Measurements from ENCODE around the gene MAB21L1. TPM values are rescaled to one million over a fixed set of nuclear protein-coding genes. Genes with fewer than 3 reads are reported as not detected.

The MAB21L1 gene
- total RNA-seq, 1 experiment from 2014 or later: not detected

DNA sequence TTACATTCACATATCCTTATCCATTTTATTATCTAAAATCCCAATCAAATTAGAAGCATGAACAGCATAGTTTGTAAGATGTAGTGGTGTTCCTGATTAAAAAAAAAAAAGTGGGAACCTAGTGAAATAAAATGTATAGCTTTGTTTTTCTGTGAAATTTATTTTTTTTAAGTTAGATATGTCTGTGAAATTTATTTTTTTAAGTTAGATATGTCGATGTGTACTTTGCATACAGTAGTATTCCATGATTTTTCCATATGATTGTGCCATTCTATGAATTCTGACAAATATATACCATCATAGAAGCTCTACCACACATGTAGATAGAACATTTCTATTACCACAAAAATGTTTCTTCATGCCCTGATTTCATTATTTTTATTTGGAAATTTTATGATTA lies 6.0 kb upstream of the MAB21L1 start:
- H3K27ac ChIP-seq (ENCODE audit: insufficient read length, low read depth, low read length): no peak overlapping the region
- H3K27me3 ChIP-seq (ENCODE audit: insufficient read depth, low read length): peaks cover 10% of the 10 kb centered on the region; the same call in 1 of the 2 replicates
- H2BK12ac ChIP-seq (ENCODE audit: insufficient read length, low read depth, low read length): no peak overlapping the region
- Mint-ChIP-seq H3K27me3 (ENCODE audit: low read depth) (peaks cover 35% of the 10 kb centered on the region), H3K36me3 (ENCODE audit: insufficient read depth in 1 of 3, low read depth in 3 of 3) (peaks cover 0 to 3% (median 0%) of the 10 kb centered on the region in 3 experiments; a peak in 2 of 7 replicates), H3K4me3 (no peak overlapping the region), H3K27ac (no peak overlapping the region), H3K4me1 (peaks cover 14 to 18% of the 10 kb centered on the region in 2 experiments), H3K9me3 (no peaks in the 10 kb centered on the region)
- no peak overlapping the region for H4K91ac ChIP-seq (ENCODE audit: insufficient read length, low read depth, low read length)
- no peak overlapping the region for H2BK120ac ChIP-seq (ENCODE audit: low read depth, low read length, poor library complexity, severe bottlenecking)
- no peak overlapping the region for H3K14ac ChIP-seq (ENCODE audit: insufficient read depth, low read length)
- H2BK15ac ChIP-seq (ENCODE audit: low read depth, low read length): no peak overlapping the region
- H3K79me2 ChIP-seq (ENCODE audit: insufficient read depth, low read length): no peaks in the 10 kb centered on the region
- H3K4me2 ChIP-seq (ENCODE audit: insufficient read depth, insufficient read length, low read length): no peak overlapping the region
- H4K20me1 ChIP-seq (ENCODE audit: control insufficient read depth, insufficient read depth, insufficient read length): no peaks in the 10 kb centered on the region
- no peaks in the 10 kb centered on the region; the same call in 1 of the 2 replicates for H3K4me1 ChIP-seq (ENCODE audit: insufficient read depth, low read length)
- H3K79me1 ChIP-seq (ENCODE audit: insufficient read depth, low read depth, low read length, poor library complexity, severe bottlenecking): no peaks in the 10 kb centered on the region
- TF ChIP-seq, protein P1, sequence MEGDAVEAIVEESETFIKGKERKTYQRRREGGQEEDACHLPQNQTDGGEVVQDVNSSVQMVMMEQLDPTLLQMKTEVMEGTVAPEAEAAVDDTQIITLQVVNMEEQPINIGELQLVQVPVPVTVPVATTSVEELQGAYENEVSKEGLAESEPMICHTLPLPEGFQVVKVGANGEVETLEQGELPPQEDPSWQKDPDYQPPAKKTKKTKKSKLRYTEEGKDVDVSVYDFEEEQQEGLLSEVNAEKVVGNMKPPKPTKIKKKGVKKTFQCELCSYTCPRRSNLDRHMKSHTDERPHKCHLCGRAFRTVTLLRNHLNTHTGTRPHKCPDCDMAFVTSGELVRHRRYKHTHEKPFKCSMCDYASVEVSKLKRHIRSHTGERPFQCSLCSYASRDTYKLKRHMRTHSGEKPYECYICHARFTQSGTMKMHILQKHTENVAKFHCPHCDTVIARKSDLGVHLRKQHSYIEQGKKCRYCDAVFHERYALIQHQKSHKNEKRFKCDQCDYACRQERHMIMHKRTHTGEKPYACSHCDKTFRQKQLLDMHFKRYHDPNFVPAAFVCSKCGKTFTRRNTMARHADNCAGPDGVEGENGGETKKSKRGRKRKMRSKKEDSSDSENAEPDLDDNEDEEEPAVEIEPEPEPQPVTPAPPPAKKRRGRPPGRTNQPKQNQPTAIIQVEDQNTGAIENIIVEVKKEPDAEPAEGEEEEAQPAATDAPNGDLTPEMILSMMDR (conservative IDR thresholded peaks at IDR 0.05): no peak
- H2BK20ac ChIP-seq (ENCODE audit: low read depth, low read length, poor library complexity, severe bottlenecking): no peak overlapping the region
- WGBS (ENCODE audit: extremely low coverage, insufficient read length, low lambda C conversion rate): 100% methylated on average over 1 of the region's 1 CpG
- peaks cover 12% of the 10 kb centered on the region for H3K23me2 ChIP-seq (ENCODE audit: insufficient read length, low read depth, low read length, poor library complexity, severe bottlenecking)
- no peak overlapping the region for H2AFZ ChIP-seq (ENCODE audit: low read length)
- no peak overlapping the region for H3T11ph ChIP-seq (ENCODE audit: low read length)
- H3K56ac ChIP-seq (ENCODE audit: insufficient read length, low read depth, low read length): no peak overlapping the region
- H2AK5ac ChIP-seq (ENCODE audit: insufficient read length, low read length): no peak overlapping the region
- H4K8ac ChIP-seq (replicated peaks; ENCODE audit: insufficient read length, low read depth, low read length): no peak overlapping the region
- no peaks in the 10 kb centered on the region for H3K9me3 ChIP-seq (ENCODE audit: control insufficient read depth, low read depth, low read length)
- DNase-seq: no peak
- H4K5ac ChIP-seq (ENCODE audit: insufficient read length, low read depth, low read length): no peak overlapping the region
- H2BK5ac ChIP-seq (ENCODE audit: insufficient read length, low read length): no peak overlapping the region
- H3K23ac ChIP-seq (ENCODE audit: insufficient read length, low read depth, low read length): no peak overlapping the region
- no peak overlapping the region for H3K9ac ChIP-seq (ENCODE audit: extremely low read depth, insufficient read length, low read length)
- no peak overlapping the region for H3K4ac ChIP-seq (ENCODE audit: low read depth, low read length)
- no peak overlapping the region for H3K18ac ChIP-seq (ENCODE audit: insufficient read length, low read depth, low read length)

All from H9 (cell line).